ENCODE data around the gene CACNA2D3. TPM values are rescaled to one million over a fixed set of nuclear protein-coding genes. Genes with fewer than 3 reads are reported as not detected.

CACNA2D3 gene
- total RNA-seq, 1 experiment from 2014 or later, result 0.91 TPM

- DNase-seq (ENCODE audit: low read depth), result peak; percentile 90
Measured at GRCh38 chr3:54999159-54999558, 876.8 kb downstream of the CACNA2D3 start.

GRCh38 chr3:54999811-55000210, 877.5 kb downstream of the CACNA2D3 start:
- peak; percentile 67 for DNase-seq (ENCODE audit: low read depth)

- peak; percentile 92 for DNase-seq (ENCODE audit: low read depth)
Measured at GRCh38 chr3:55000546-55000945, 878.2 kb downstream of the CACNA2D3 start.

- no peak for DNase-seq (ENCODE audit: low read depth)
Measured at GRCh38 chr3:55000953-55001352, 878.6 kb downstream of the CACNA2D3 start.

- DNase-seq (ENCODE audit: low read depth), result no peak
Measured at GRCh38 chr3:55002416-55002930, 880.1 kb downstream of the CACNA2D3 start.

GRCh38 chr3:55006244-55006676, 883.9 kb downstream of the CACNA2D3 start:
- DNase-seq (ENCODE audit: low read depth), result peak; percentile 64

GRCh38 chr3:55007971-55008370, 885.6 kb downstream of the CACNA2D3 start:
- DNase-seq (ENCODE audit: low read depth), result no peak

- no peak for DNase-seq (ENCODE audit: low read depth)
Measured at GRCh38 chr3:55009372-55009771, 887.0 kb downstream of the CACNA2D3 start.

GRCh38 chr3:55012091-55012490, 889.7 kb downstream of the CACNA2D3 start:
- DNase-seq (ENCODE audit: low read depth), result no peak

GRCh38 chr3:55013145-55013925, 891.0 kb downstream of the CACNA2D3 start:
- DNase-seq (ENCODE audit: low read depth), result peak; percentile 43

- DNase-seq (ENCODE audit: low read depth), result peak; percentile 74
Measured at GRCh38 chr3:55014081-55014480, 891.7 kb downstream of the CACNA2D3 start.

GRCh38 chr3:55014906-55015305, 892.6 kb downstream of the CACNA2D3 start:
- DNase-seq (ENCODE audit: low read depth), result no peak

- no peak for DNase-seq (ENCODE audit: low read depth)
Measured at GRCh38 chr3:55017876-55018275, 895.5 kb downstream of the CACNA2D3 start.

GRCh38 chr3:55030938-55031337, 908.6 kb downstream of the CACNA2D3 start:
- DNase-seq (ENCODE audit: low read depth), result no peak

- no peak for DNase-seq (ENCODE audit: low read depth)
Measured at GRCh38 chr3:55036883-55037577, 914.7 kb downstream of the CACNA2D3 start.

GRCh38 chr3:55042591-55042990, 920.2 kb downstream of the CACNA2D3 start:
- peak; percentile 37 for DNase-seq (ENCODE audit: low read depth)

- no peak for DNase-seq (ENCODE audit: low read depth)
Measured at GRCh38 chr3:55044486-55044885, 922.1 kb downstream of the CACNA2D3 start.

- DNase-seq (ENCODE audit: low read depth), result peak; percentile 42
Measured at GRCh38 chr3:55059027-55059629, 936.8 kb downstream of the CACNA2D3 start.

- DNase-seq (ENCODE audit: low read depth), result peak; percentile 53
Measured at GRCh38 chr3:55060896-55061719, 938.8 kb downstream of the CACNA2D3 start.

GRCh38 chr3:55061720-55062034, 939.3 kb downstream of the CACNA2D3 start:
- no peak for DNase-seq (ENCODE audit: low read depth)

GRCh38 chr3:55064164-55064563, 941.8 kb downstream of the CACNA2D3 start:
- DNase-seq (ENCODE audit: low read depth), result no peak

- peak; percentile 48 for DNase-seq (ENCODE audit: low read depth)
Measured at GRCh38 chr3:55065331-55065730, 943.0 kb downstream of the CACNA2D3 start.
